ENCODE data around the gene HSPB9.

DNA sequence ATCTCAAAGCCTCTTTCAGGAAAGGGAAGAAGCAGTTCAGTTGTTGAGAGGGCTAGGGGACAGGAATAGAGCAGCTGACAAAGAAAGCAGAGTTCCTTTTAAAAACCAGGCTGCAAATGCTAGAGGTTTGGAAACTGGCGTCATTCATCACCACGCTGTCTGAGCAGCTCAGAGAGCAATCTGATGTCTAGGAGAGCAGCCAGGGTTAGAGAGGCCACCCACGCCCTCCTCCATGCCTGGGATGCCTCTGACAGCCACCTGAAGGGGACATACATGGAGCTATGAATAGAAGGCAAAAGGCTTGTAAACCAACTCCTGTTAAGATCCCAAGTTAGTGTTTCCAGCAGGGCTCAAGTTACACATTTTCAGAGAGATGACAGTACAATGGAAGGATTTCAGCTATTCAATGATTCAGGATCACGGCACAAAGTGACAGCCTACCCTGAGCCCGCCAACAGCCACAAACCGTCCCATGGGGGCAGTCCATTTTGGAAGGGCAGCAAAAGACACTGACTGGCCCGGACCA is 19.8 kb downstream of the HSPB9 start:
- TF ChIP-seq, protein P1, sequence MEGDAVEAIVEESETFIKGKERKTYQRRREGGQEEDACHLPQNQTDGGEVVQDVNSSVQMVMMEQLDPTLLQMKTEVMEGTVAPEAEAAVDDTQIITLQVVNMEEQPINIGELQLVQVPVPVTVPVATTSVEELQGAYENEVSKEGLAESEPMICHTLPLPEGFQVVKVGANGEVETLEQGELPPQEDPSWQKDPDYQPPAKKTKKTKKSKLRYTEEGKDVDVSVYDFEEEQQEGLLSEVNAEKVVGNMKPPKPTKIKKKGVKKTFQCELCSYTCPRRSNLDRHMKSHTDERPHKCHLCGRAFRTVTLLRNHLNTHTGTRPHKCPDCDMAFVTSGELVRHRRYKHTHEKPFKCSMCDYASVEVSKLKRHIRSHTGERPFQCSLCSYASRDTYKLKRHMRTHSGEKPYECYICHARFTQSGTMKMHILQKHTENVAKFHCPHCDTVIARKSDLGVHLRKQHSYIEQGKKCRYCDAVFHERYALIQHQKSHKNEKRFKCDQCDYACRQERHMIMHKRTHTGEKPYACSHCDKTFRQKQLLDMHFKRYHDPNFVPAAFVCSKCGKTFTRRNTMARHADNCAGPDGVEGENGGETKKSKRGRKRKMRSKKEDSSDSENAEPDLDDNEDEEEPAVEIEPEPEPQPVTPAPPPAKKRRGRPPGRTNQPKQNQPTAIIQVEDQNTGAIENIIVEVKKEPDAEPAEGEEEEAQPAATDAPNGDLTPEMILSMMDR (IDR thresholded peaks at IDR 0.05): no peak
- TF ChIP-seq POLR2A (IDR thresholded peaks at IDR 0.05): no peak

All from upper lobe of left lung (tissue), 4 donors.